Gastrocnemius medialis (tissue), 4 donors: ENCODE measurements around the gene AK1. TPM values are rescaled to one million over a fixed set of nuclear protein-coding genes. Genes with fewer than 3 reads are reported as not detected.

ENCODE experiments used
- ATAC-seq, 2 donors: fragments of 150-250 bp; one replicate each; pipeline ENCODE4 v1.9.1; 2016
- DNase-seq, 2 donors: peaks; one replicate each; pipeline ENCODE4 v3.0.0-alpha.2; 2019
- H3K27ac ChIP-seq, 4 donors: fragments of 200-600 bp; sonication (generic); 1 replicate in 1 of 4; 2 replicates in 3 of 4; pipeline ENCODE4 v1.5.1; 2016 to 2018; ENCODE audit warnings: mild to moderate bottlenecking in 2 of 4, moderate library complexity in 1 of 4
- H3K27me3 ChIP-seq, 3 donors: fragments of 200-600 bp; sonication (generic) in 2 of 3; 1 replicate in 1 of 3; 2 replicates in 2 of 3; pipeline versions ENCODE4 v1.5.1 to v1.6.0; 2016 to 2019; ENCODE audit warnings: mild to moderate bottlenecking in 1 of 3, moderate library complexity in 1 of 3
- H3K36me3 ChIP-seq, 2 donors: fragments of 200-600 bp; sonication (generic) in 1 of 2; one replicate each; pipeline ENCODE4 v1.5.1; 2017 to 2018
- H3K4me1 ChIP-seq, 2 donors: fragments of 200-600 bp; sonication (generic) in 1 of 2; one replicate each; pipeline ENCODE4 v1.5.1; 2016 to 2017; ENCODE audit warnings: mild to moderate bottlenecking in 2 of 2
- H3K4me3 ChIP-seq, 4 donors: fragments of 200-600 bp; sonication (generic) in 3 of 4; 1 replicate in 1 of 4; 2 replicates in 3 of 4; pipeline ENCODE4 v1.5.1; 2016 to 2019; ENCODE audit warnings: mild to moderate bottlenecking in 2 of 4
- H3K9me3 ChIP-seq, 3 donors: fragments of 200-600 bp; sonication (generic) in 2 of 3; 1 replicate in 1 of 3; 2 replicates in 2 of 3; pipeline ENCODE4 v1.5.1; 2016 to 2019
- POLR2A ChIP-seq, 2 donors: fragments of 450-650 bp; IDR thresholded peaks; one replicate each; pipeline ENCODE4 v1.6.1; 2017; ENCODE audit warnings: antibody characterized with exemption in 2 of 2, mild to moderate bottlenecking in 2 of 2, moderate library complexity in 2 of 2
- in situ Hi-C, 4 donors: fragments of 200-750 bp; cut with MboI; loops; one replicate each; pipeline versions ENCODE4 v1.15.0 to v1.8.0; 2017; ENCODE audit warnings: low sequenced_read_pairs in 4 of 4
- intact Hi-C: fragments of 100-400 bp; cut with DNase I; formaldehyde crosslinking; loops from one replicate; pipeline ENCODE4 v1.15.1; 2023; ENCODE audit warnings: low total_unique reads
- total RNA-seq, 4 donors: library from RNA; depleted of rRNA; stranded (reverse); fragments of >200 nt; gene quantifications; one replicate each; pipeline versions ENCODE4 v1.1.0 to v1.2.3, GENCODE V29; 2016
- TF ChIP-seq, protein P1 (sequence below), 5 experiments: fragments of 450-650 bp in 3 of 5; fragments of 200-600 bp in 2 of 5; sonication (generic) in 2 of 5; IDR thresholded peaks in 4 of 5; conservative IDR thresholded peaks in 1 of 5; 1 replicate in 4 of 5; 2 replicates in 1 of 5; pipeline ENCODE4 v1.5.1; 2016 to 2019; ENCODE audit warnings: antibody characterized with exemption in 5 of 5, mild to moderate bottlenecking in 3 of 5, moderate library complexity in 3 of 5

AK1 gene
- total RNA-seq, 4 donors from 2014 or later, result 240 to 489 (median 359) TPM

DNA sequence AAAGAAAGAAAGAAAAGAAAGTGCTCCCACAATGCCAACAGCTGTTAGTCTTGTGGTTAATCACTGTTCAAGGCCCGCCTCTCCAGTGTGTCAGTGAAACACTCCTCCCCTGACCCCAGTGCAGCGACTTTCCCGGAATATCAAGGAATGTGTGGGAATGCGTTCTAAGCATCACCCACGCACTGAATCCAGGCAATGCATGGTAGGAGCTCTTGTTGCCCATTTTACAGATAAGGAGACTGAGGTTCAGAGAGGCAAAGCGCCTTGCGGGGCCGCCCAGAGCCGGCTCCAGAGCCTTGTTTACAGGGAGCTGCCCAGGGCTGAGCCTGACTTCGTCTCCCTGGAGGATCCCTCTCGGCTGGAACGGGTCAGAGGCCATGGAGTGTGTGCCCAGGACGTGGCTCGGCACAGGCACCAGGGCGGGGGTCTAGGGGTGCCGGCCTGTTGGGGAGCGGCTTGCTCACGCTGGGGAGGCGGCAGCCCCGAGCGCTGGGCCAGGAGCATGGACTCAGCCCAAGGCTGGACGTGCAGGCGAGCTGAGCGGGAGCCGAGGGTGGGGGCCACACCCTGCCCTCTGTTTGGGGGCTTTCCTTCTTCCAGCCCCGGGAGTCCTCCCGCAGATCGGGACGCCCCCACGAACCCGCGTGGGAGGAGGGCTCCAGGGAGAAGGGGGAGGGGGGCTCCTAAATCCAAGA is 21.1 kb upstream of the AK1 start:
- H3K9me3 ChIP-seq, result no peaks in the 10 kb centered on the region
- in situ Hi-C loops, result no loop called here
- TF ChIP-seq, protein P1, sequence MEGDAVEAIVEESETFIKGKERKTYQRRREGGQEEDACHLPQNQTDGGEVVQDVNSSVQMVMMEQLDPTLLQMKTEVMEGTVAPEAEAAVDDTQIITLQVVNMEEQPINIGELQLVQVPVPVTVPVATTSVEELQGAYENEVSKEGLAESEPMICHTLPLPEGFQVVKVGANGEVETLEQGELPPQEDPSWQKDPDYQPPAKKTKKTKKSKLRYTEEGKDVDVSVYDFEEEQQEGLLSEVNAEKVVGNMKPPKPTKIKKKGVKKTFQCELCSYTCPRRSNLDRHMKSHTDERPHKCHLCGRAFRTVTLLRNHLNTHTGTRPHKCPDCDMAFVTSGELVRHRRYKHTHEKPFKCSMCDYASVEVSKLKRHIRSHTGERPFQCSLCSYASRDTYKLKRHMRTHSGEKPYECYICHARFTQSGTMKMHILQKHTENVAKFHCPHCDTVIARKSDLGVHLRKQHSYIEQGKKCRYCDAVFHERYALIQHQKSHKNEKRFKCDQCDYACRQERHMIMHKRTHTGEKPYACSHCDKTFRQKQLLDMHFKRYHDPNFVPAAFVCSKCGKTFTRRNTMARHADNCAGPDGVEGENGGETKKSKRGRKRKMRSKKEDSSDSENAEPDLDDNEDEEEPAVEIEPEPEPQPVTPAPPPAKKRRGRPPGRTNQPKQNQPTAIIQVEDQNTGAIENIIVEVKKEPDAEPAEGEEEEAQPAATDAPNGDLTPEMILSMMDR (IDR thresholded peaks at IDR 0.05 in 4 of 5, conservative IDR thresholded peaks at IDR 0.05 in 1 of 5), result no peak
- no peak for TF ChIP-seq POLR2A (IDR thresholded peaks at IDR 0.05)
- ATAC-seq (peak; percentile 18 to 30), DNase-seq (no peak)
- peaks cover 23 to 40% of the 10 kb centered on the region in 2 donors for H3K4me1 ChIP-seq
- H3K27ac ChIP-seq, result peak overlapping the region; percentile 90 to 97 (median 93)
- peaks cover 0 to 25% of the 10 kb centered on the region in 2 donors for H3K36me3 ChIP-seq
- no peaks in the 10 kb centered on the region for H3K27me3 ChIP-seq
- intact Hi-C loops, result loop anchor here (5.0 kb wide), 1 partner anchor 446 kb away; the partner anchor contains the start of genes LRSAM1 and RPL12
- peak overlapping the region; percentile 89 to 94 (median 90) for H3K4me3 ChIP-seq

DNA sequence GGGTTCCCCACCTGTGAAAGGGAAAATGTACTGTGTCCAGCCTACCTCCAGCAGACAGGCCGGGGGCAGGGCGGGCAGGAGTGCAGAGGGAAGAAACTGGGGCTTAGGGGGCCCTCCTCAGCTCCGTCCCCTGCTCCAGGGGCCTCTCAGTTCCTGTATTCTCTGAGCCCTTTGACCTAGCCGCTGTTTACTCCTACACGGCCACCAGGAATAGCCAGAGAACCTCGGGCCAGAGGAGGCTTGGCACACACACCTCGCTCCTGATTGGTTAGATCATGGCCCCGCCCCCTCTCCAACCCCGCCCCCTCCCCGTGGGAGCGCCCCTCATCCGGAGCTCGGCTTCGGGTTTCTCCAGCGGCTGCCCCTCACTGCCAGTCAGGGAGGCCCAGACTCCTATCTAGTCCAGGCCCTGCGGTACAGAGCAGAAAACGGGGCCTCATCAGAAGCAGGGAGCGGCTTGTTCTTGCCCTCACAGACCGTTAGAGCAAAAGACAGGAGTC is 19.8 kb upstream of the AK1 start:
- TF ChIP-seq POLR2A (IDR thresholded peaks at IDR 0.05), result peak; percentile 42 to 72
- TF ChIP-seq, protein P1 (IDR thresholded peaks at IDR 0.05 in 4 of 5, conservative IDR thresholded peaks at IDR 0.05 in 1 of 5), result peak in 1 of 5 experiments; percentile 6
- ATAC-seq, result peak; percentile 88
- Histone ChIP-seq H3K4me1 (peaks cover 22 to 35% of the 10 kb centered on the region in 2 donors), H3K4me3 (peak overlapping the region; percentile 89 to 94 (median 90)), H3K27me3 (no peaks in the 10 kb centered on the region), H3K27ac (peak overlapping the region; percentile 90 to 97 (median 93)), H3K36me3 (peaks cover 0 to 38% of the 10 kb centered on the region in 2 donors), H3K9me3 (no peaks in the 10 kb centered on the region)
- in situ Hi-C loops, result no loop called here
- intact Hi-C loops, result loop anchor here (1.0 to 5.0 kb wide), 3 partner anchors 20 to 445 kb away; partner anchors contain the start of genes AK1, LRSAM1, RPL12 and ST6GALNAC4
- peak; percentile 89 to 93 for DNase-seq

DNA sequence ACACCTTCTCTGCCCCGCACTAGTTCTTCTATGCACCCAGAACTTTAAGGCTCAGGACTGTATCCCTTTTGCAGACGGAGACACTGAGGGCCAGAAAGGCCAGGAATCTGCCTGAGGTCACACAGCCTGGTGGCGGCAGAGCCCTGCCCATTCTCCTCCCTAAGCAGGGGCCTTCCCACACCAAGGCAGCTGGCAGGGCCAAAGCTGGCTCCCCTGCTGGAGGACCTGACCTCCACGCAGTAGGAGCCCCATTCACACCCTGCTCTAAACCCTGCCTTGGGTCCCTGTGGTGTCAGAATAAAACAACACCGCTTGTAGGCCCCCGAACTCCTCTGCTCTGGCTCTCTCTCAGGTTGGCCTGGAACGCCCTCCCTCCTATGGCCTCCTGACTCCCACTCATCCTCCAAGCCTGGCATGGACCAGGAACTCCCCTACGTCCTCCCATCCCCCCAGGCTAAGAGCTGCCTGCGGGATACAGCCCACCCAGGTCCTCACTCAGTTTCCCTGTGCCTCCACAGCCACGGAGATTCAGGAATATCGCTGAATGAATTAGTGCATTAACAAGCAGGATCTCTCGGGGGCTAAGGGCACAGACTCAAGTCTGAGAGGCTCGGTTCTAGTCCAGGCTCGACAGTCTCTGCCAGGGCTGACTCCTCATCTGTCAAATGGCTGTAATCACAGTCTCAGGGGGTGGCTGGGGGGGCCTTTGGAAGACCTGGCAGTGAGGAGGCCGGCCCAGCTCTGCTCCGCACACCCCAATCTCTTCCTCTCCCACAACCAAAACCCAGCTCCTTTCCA is 19.1 kb upstream of the AK1 start:
- in situ Hi-C loops (no loop called here), intact Hi-C loops (loop anchor here (1.0 to 5.0 kb wide), 3 partner anchors 19 to 444 kb away; partner anchors contain the start of genes AK1, LRSAM1, RPL12 and ST6GALNAC4)
- Histone ChIP-seq H3K9me3 (no peaks in the 10 kb centered on the region), H3K27me3 (no peaks in the 10 kb centered on the region), H3K4me1 (peaks cover 22 to 35% of the 10 kb centered on the region in 2 donors), H3K27ac (peak overlapping the region; percentile 90 to 97 (median 93)), H3K4me3 (peak overlapping the region; percentile 89 to 94 (median 90)), H3K36me3 (peaks cover 0 to 44% of the 10 kb centered on the region in 2 donors)
- peak in 1 of 2 donors; percentile 3 for ATAC-seq
- no peak for TF ChIP-seq POLR2A (IDR thresholded peaks at IDR 0.05)
- TF ChIP-seq, protein P1 (IDR thresholded peaks at IDR 0.05 in 4 of 5, conservative IDR thresholded peaks at IDR 0.05 in 1 of 5), result no peak
- DNase-seq, result no peak

DNA sequence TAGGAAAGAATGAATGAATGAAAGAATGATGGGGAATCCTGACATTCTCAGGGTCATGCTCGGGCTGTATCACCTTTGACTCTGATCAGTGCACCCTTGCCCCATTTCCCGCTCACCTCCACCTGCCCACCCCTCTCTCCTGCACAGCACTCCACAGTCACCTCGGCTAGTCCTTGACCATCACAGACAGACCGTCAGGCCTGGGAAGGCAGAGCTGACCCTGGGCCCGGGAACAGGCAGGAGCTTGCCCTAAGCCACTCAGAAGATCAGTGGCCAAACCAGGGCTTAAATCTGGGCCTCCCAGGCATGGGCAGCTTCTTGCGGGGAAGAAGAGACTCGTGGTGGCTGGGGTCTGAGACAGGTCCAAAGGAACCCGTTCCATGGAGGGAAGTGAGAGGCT is 18.3 kb upstream of the AK1 start:
- Histone ChIP-seq H3K4me3 (peak overlapping the region in 1 of 4 donors; percentile 90), H3K27ac (peak overlapping the region; percentile 90 to 97 (median 93)), H3K36me3 (peaks cover 0 to 50% of the 10 kb centered on the region in 2 donors), H3K9me3 (no peaks in the 10 kb centered on the region), H3K4me1 (peaks cover 22 to 35% of the 10 kb centered on the region in 2 donors), H3K27me3 (no peaks in the 10 kb centered on the region)
- in situ Hi-C loops, result no loop called here
- intact Hi-C loops, result loop anchor here (5.0 kb wide), 1 partner anchor 444 kb away; the partner anchor contains the start of genes LRSAM1 and RPL12
- ATAC-seq (no peak), DNase-seq (no peak)
- TF ChIP-seq POLR2A (IDR thresholded peaks at IDR 0.05), result no peak
- TF ChIP-seq, protein P1 (IDR thresholded peaks at IDR 0.05 in 4 of 5, conservative IDR thresholded peaks at IDR 0.05 in 1 of 5), result no peak
